WTC11 (cell line): ENCODE data around the gene MASP1. TPM values are rescaled to one million over a fixed set of nuclear protein-coding genes. Genes with fewer than 3 reads are reported as not detected.

ENCODE experiments used
- ATAC-seq: fragments of 200-7000 bp; cut with Tn5 transposase; 2 replicates; pipeline ENCODE4 v1.10.0; 2021; ENCODE audit warnings: mild to moderate bottlenecking, moderate library complexity
- CTCF ChIA-PET: fragments of 300-600 bp; sonication (Branson Sonifier 250); formaldehyde crosslinking; loops from one replicate; lab custom pipeline; 2021; ENCODE audit warnings: antibody characterized with exemption; lab: Charles Lee
- POLR2A ChIA-PET: fragments of 350-600 bp; sonication (Branson Sonifier 250); formaldehyde crosslinking; loops from one replicate; lab custom pipeline; 2021; ENCODE audit warnings: antibody characterized with exemption; lab: Charles Lee
- DNase-seq: peaks from one replicate; pipeline ENCODE4 v3.0.0; 2021; ENCODE audit warnings: low spot score
- H3K27ac Mint-ChIP-seq: 2 replicates; pipeline ENCODE4 v1.8.0; 2021; ENCODE audit warnings: mixed read lengths
- H3K27me3 Mint-ChIP-seq: 2 replicates; pipeline ENCODE4 v1.8.0; 2021; ENCODE audit warnings: low read depth, mild to moderate bottlenecking, moderate library complexity, mixed read lengths
- H3K36me3 Mint-ChIP-seq: 2 replicates; pipeline ENCODE4 v1.8.0; 2021; ENCODE audit warnings: mixed read lengths
- H3K4me1 Mint-ChIP-seq: 2 replicates; pipeline ENCODE4 v1.8.0; 2022; ENCODE audit warnings: mixed read lengths
- H3K4me3 Mint-ChIP-seq: 2 replicates; pipeline ENCODE4 v1.8.0; 2021; ENCODE audit warnings: mild to moderate bottlenecking, moderate library complexity, mixed read lengths
- H3K9me3 Mint-ChIP-seq: 2 replicates; pipeline ENCODE4 v1.8.0; 2021; ENCODE audit warnings: mixed read lengths
- ARID4B ChIP-seq: sonication (generic); formaldehyde crosslinking; IDR thresholded peaks from 2 replicates; pipeline ENCODE4 v1.8.0; 2023; ENCODE audit warnings: missing genetic modification reagents, mild to moderate bottlenecking, borderline replicate concordance
- ATF2 ChIP-seq: sonication (generic); formaldehyde crosslinking; IDR thresholded peaks from 2 replicates; pipeline ENCODE4 v1.8.1; 2022; ENCODE audit warnings: low read depth, missing genetic modification reagents, borderline replicate concordance
- ERG ChIP-seq: fragments of 250-450 bp; sonication (Bioruptor Pico); IDR thresholded peaks from 2 replicates; pipeline ENCODE4 v1.8.0; 2021; ENCODE audit warnings: mild to moderate bottlenecking
- FOXJ3 ChIP-seq: sonication (generic); formaldehyde crosslinking; IDR thresholded peaks from 2 replicates; pipeline ENCODE4 v1.9.0; 2021; ENCODE audit warnings: missing genetic modification reagents, mild to moderate bottlenecking, borderline replicate concordance
- FOXP1 ChIP-seq: sonication (generic); formaldehyde crosslinking; IDR thresholded peaks from 2 replicates; pipeline ENCODE4 v1.8.0; 2022; ENCODE audit warnings: missing genetic modification reagents, mild to moderate bottlenecking, moderate library complexity, borderline replicate concordance
- MXD4 ChIP-seq: fragments of 250-450 bp; sonication (Bioruptor Pico); IDR thresholded peaks from 2 replicates; pipeline ENCODE4 v1.8.0; 2021; ENCODE audit warnings: mild to moderate bottlenecking, moderate library complexity, borderline replicate concordance
- RELA ChIP-seq: sonication (generic); formaldehyde crosslinking; IDR thresholded peaks from 2 replicates; pipeline ENCODE4 v1.8.1; 2022; ENCODE audit warnings: missing genetic modification reagents, mild to moderate bottlenecking, borderline replicate concordance
- RORB ChIP-seq: fragments of 250-450 bp; sonication (Bioruptor Pico); IDR thresholded peaks from 2 replicates; pipeline ENCODE4 v1.9.0; 2021; ENCODE audit warnings: mild to moderate bottlenecking
- TCF7 ChIP-seq: sonication (generic); formaldehyde crosslinking; IDR thresholded peaks from 2 replicates; pipeline ENCODE4 v1.8.0; 2022; ENCODE audit warnings: mild to moderate bottlenecking, low read depth, missing genetic modification reagents, moderate library complexity
- TEAD4 ChIP-seq: sonication (generic); formaldehyde crosslinking; IDR thresholded peaks from 2 replicates; pipeline ENCODE4 v1.8.0; 2022; ENCODE audit warnings: mild to moderate bottlenecking, missing genetic modification reagents
- ZNF138 ChIP-seq: sonication (generic); formaldehyde crosslinking; conservative IDR thresholded peaks from 2 replicates; pipeline ENCODE4 v1.8.1; 2022; ENCODE audit warnings: mild to moderate bottlenecking, moderate library complexity, missing genetic modification reagents
- ZNF396 ChIP-seq: fragments of 250-450 bp; sonication (Bioruptor Pico); IDR thresholded peaks from 2 replicates; pipeline ENCODE4 v1.8.0; 2021; ENCODE audit warnings: mild to moderate bottlenecking, moderate library complexity, borderline replicate concordance
- ZNF423 ChIP-seq: fragments of 250-450 bp; sonication (Bioruptor Pico); IDR thresholded peaks from 2 replicates; pipeline ENCODE4 v2.1.2; 2022; ENCODE audit warnings: mild to moderate bottlenecking, moderate library complexity
- ZNF425 ChIP-seq: fragments of 250-450 bp; sonication (Bioruptor Pico); conservative IDR thresholded peaks from 2 replicates; pipeline ENCODE4 v1.9.0; 2021; ENCODE audit warnings: mild to moderate bottlenecking
- ZNF532 ChIP-seq: fragments of 250-450 bp; sonication (Bioruptor Pico); IDR thresholded peaks from 2 replicates; pipeline ENCODE4 v1.9.0; 2021; ENCODE audit warnings: mild to moderate bottlenecking, borderline replicate concordance
- total RNA-seq: library from RNA; stranded (reverse); gene quantifications from 3 replicates; pipeline ENCODE4 v1.2.3, GENCODE V29; 2021

The MASP1 gene
- total RNA-seq, 1 experiment from 2014 or later = 2.2 TPM

GRCh38 chr3:187251599-187251998 is 39.9 kb downstream of the MASP1 start (continued):
- TF ChIP-seq ZNF532 (no peak), ATF2 (CRISPR knock-in tag) (no peak)
- TF ChIP-seq, all 79 proteins: peak for 1

DNA sequence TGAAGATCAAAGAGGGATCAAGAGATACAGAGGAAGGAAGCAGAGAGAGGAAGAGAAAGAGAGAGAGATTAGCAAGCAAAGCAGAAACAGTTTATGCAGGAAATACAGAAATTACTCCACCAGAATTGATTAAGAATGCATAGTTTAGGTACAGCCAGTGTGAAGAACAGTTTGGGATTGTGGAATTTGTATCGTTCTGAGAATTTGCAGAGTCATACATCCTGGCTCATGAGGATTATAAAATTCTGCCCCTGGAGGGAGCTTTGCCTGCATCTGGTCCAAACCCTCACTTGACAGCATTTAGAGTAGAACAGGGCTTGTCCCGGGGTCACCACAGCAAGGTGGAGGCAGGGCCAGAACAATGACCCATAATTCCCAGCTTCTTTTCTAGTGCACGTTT is 44.1 kb downstream of the MASP1 start:
- H3K27ac Mint-ChIP-seq = no peak overlapping the region
- no peaks in the 10 kb centered on the region; the same call in 1 of the 2 replicates for H3K36me3 Mint-ChIP-seq
- peaks cover 26% of the 10 kb centered on the region for H3K4me1 Mint-ChIP-seq
- H3K27me3 Mint-ChIP-seq = no peaks in the 10 kb centered on the region; the same call in 1 of the 2 replicates
- no peak for TF ChIP-seq FOXJ3 (CRISPR knock-in tag)
- no peak for TF ChIP-seq MXD4 (CRISPR knock-in tag)
- TF ChIP-seq ZNF396 (CRISPR knock-in tag) = no peak
- TF ChIP-seq ARID4B (CRISPR knock-in tag) = no peak
- TF ChIP-seq, all 79 proteins: peak for 0
- peaks cover 5% of the 10 kb centered on the region for H3K9me3 Mint-ChIP-seq
- no peak for DNase-seq
- CTCF ChIA-PET = interaction anchor here (0.9 to 1.0 kb wide), 2 partner anchors 12 to 70 kb away, joined by 3 read pairs; no protein-coding TSS in a partner anchor
- POLR2A ChIA-PET = interaction anchor here (0.6 kb wide), 1 partner anchor 27 kb away, joined by 3 read pairs; no protein-coding TSS in a partner anchor
- no peak overlapping the region for H3K4me3 Mint-ChIP-seq
- ATAC-seq = no peak

- H3K4me3 Mint-ChIP-seq = no peak overlapping the region
- no peak overlapping the region for H3K27ac Mint-ChIP-seq
- H3K36me3 Mint-ChIP-seq = peaks cover 5% of the 10 kb centered on the region
- peaks cover 3% of the 10 kb centered on the region for H3K27me3 Mint-ChIP-seq
- ATAC-seq (no peak), DNase-seq (no peak)
- H3K4me1 Mint-ChIP-seq = peaks cover 9% of the 10 kb centered on the region
- ChIA-PET CTCF (interaction anchor here (1.1 to 1.7 kb wide), 3 partner anchors 24 to 465 kb away, joined by 4 read pairs; no protein-coding TSS in a partner anchor), POLR2A (interaction anchor here (0.6 kb wide), 1 partner anchor 23 kb away, joined by 3 read pairs; no protein-coding TSS in a partner anchor)
- peaks cover 12% of the 10 kb centered on the region for H3K9me3 Mint-ChIP-seq
- TF ChIP-seq ZNF138 (CRISPR knock-in tag) = no peak
- TF ChIP-seq FOXP1 (CRISPR knock-in tag) = no peak
- TF ChIP-seq RORB (CRISPR knock-in tag) = no peak
- no peak for TF ChIP-seq TEAD4 (CRISPR knock-in tag)
- TF ChIP-seq RELA (CRISPR knock-in tag) = no peak
- TF ChIP-seq ATF2 (CRISPR knock-in tag) = no peak
- no peak for TF ChIP-seq ERG (CRISPR knock-in tag)
- no peak for TF ChIP-seq ZNF425
- no peak for TF ChIP-seq ZNF423 (CRISPR knock-in tag)
- TF ChIP-seq TCF7 (CRISPR knock-in tag) = no peak
Observed at GRCh38 chr3:187243933-187244524, 47.5 kb downstream of the MASP1 start.
